MM.1S (cell line): ENCODE measurements around the gene RGS4.

Experiments
- CTCF ChIP-seq: fragments of 300-600 bp; sonication (generic); IDR thresholded peaks from 2 replicates; pipeline ENCODE4 v1.5.1; 2016; ENCODE audit warnings: antibody characterized with exemption, low read length, mixed read lengths
- EZH2 ChIP-seq: fragments of 300-600 bp; sonication (generic); optimal IDR thresholded peaks from 2 replicates; pipeline ENCODE3; 2017; ENCODE audit warnings: low read depth, mild to moderate bottlenecking, antibody characterized with exemption, low read length, mixed read lengths
- EZH2phosphoT487 ChIP-seq: fragments of 300-600 bp; sonication (generic); IDR thresholded peaks from 2 replicates; pipeline ENCODE4 v1.6.1; 2018; ENCODE audit warnings: antibody characterized with exemption, low read length

GRCh38 chr1:163120372-163120771 is 51.2 kb downstream of the RGS4 start:
- TF ChIP-seq CTCF = no peak
- TF ChIP-seq EZH2 = no peak
- TF ChIP-seq EZH2phosphoT487 = no peak
